Liver (tissue), 3 donors: ENCODE measurements around the gene STIM1.

Source experiments
- ATF3 ChIP-seq: IDR thresholded peaks from 2 replicates; pipeline ENCODE4 v1.6.1; 2016; ENCODE audit warnings: antibody characterized with exemption
- CTCF ChIP-seq: fragments of 150-350 bp; IDR thresholded peaks from 2 replicates; pipeline ENCODE4 v1.5.1; 2017; ENCODE audit warnings: improper control_type of control experiment, low read depth, low read length; ENCODE audit not compliant: missing input control
- FOXA1 ChIP-seq: IDR thresholded peaks from 2 replicates; pipeline ENCODE4 v1.6.1; 2016; ENCODE audit warnings: antibody characterized with exemption
- GABPA ChIP-seq, 2 donors: IDR thresholded peaks in 1 of 2; conservative IDR thresholded peaks in 1 of 2; 2 replicates each; pipeline ENCODE4 v1.6.1; 2016; ENCODE audit warnings: antibody characterized with exemption in 2 of 2, mild to moderate bottlenecking in 1 of 2, moderate library complexity in 1 of 2
- HNF4A ChIP-seq, 2 donors: conservative IDR thresholded peaks; 2 replicates each; pipeline ENCODE4 v1.6.1; 2016; ENCODE audit warnings: antibody characterized with exemption in 2 of 2, mild to moderate bottlenecking in 2 of 2
- JUND ChIP-seq, 2 donors: IDR thresholded peaks; 2 replicates each; pipeline ENCODE4 v1.6.1; 2016; ENCODE audit warnings: antibody characterized with exemption in 2 of 2
- MAX ChIP-seq: IDR thresholded peaks from 2 replicates; pipeline ENCODE4 v1.6.1; 2016; ENCODE audit warnings: antibody characterized with exemption
- NR2F2 ChIP-seq: IDR thresholded peaks from 2 replicates; pipeline ENCODE4 v1.6.1; 2016; ENCODE audit warnings: antibody characterized with exemption
- RAD21 ChIP-seq, 2 donors: IDR thresholded peaks; 2 replicates each; pipeline ENCODE4 v1.6.1; 2016; ENCODE audit warnings: antibody characterized with exemption in 2 of 2, mild to moderate bottlenecking in 2 of 2
- REST ChIP-seq: IDR thresholded peaks from 2 replicates; pipeline ENCODE4 v1.6.1; 2016; ENCODE audit warnings: antibody characterized with exemption, mild to moderate bottlenecking
- SP1 ChIP-seq: IDR thresholded peaks from 2 replicates; pipeline ENCODE4 v1.6.1; 2018; ENCODE audit warnings: antibody characterized with exemption, mild to moderate bottlenecking
- TAF1 ChIP-seq: conservative IDR thresholded peaks from 2 replicates; pipeline ENCODE4 v1.6.1; 2016; ENCODE audit warnings: antibody characterized with exemption, mild to moderate bottlenecking
- ZBTB33 ChIP-seq: IDR thresholded peaks from 2 replicates; pipeline ENCODE4 v1.6.1; 2016; ENCODE audit warnings: antibody characterized with exemption
- donor health status: healthy.
- donor health status: healthy.

- TF ChIP-seq CTCF (no peak), MAX (no peak), REST (no peak), TAF1 (no peak), GABPA (IDR thresholded peaks at IDR 0.05 in 1 of 2, conservative IDR thresholded peaks at IDR 0.05 in 1 of 2) (no peak), HNF4A (conservative IDR thresholded peaks at IDR 0.05) (no peak), NR2F2 (no peak), JUND (IDR thresholded peaks at IDR 0.05) (no peak), FOXA1 (no peak), SP1 (no peak), RAD21 (IDR thresholded peaks at IDR 0.05) (no peak), ATF3 (no peak), ZBTB33 (no peak)
These were observed 213.5 kb downstream of the STIM1 start for GRCh38 chr11:4068962-4069361.
